ENCODE data around the gene UBE2L3. TPM values are rescaled to one million over a fixed set of nuclear protein-coding genes. Genes with fewer than 3 reads are reported as not detected.
"Not testable (repeated sequence)": the region's sequence is repeated elsewhere in the genome, so short reads cannot be mapped to it uniquely, and the experiment has no call there.

The UBE2L3 gene
- total and polyA plus RNA-seq, 4 donors = 37.2 to 63.0 (median 44.0) TPM

GRCh38 chr22:21636629-21637218 lies 69.2 kb downstream of the UBE2L3 start:
- H3K36me3 ChIP-seq (ENCODE audit: control insufficient read depth in 4 of 4, insufficient read depth in 4 of 4, low read length in 4 of 4) = no peaks in the 10 kb centered on the region
- H3K27me3 ChIP-seq (ENCODE audit: control insufficient read depth in 3 of 3, insufficient read depth in 3 of 3, low read length in 2 of 3) = no peaks in the 10 kb centered on the region
- no peak overlapping the region for H3K4me3 ChIP-seq
- 94 to 96% methylated on average over 17 of the region's 17 CpGs for WGBS, 2 donors
- H3K9ac ChIP-seq (ENCODE audit: insufficient read depth in 1 of 2, low read length in 2 of 2) = no peak overlapping the region
- H3K4me1 ChIP-seq (ENCODE audit: control insufficient read depth in 5 of 5, insufficient read depth in 5 of 5, low read length in 5 of 5) = peaks cover 0 to 9% (median 3%) of the 10 kb centered on the region in 5 donors
- TF ChIP-seq CTCF (IDR thresholded peaks at IDR 0.05; ENCODE audit: control extremely low read depth, extremely low read depth) = no peak
- no peak for ATAC-seq (ENCODE audit: insufficient read depth, low FRiP score)
- H3K9me3 ChIP-seq (ENCODE audit: control insufficient read depth in 4 of 4, insufficient read depth in 3 of 4, low read length in 3 of 4) = no peaks in the 10 kb centered on the region
- no peak for DNase-seq
- H3K27ac ChIP-seq (ENCODE audit: low read depth in 1 of 2, low read length in 1 of 2) = no peak overlapping the region

- H3K36me3 ChIP-seq (ENCODE audit: control insufficient read depth in 4 of 4, insufficient read depth in 4 of 4, low read length in 4 of 4); H3K27ac ChIP-seq (ENCODE audit: low read depth in 1 of 2, low read length in 1 of 2); H3K4me3 ChIP-seq; DNase-seq; H3K9me3 ChIP-seq (ENCODE audit: control insufficient read depth in 4 of 4, insufficient read depth in 3 of 4, low read length in 3 of 4); H3K27me3 ChIP-seq (ENCODE audit: control insufficient read depth in 3 of 3, insufficient read depth in 3 of 3, low read length in 2 of 3); ATAC-seq (ENCODE audit: insufficient read depth, low FRiP score); H3K4me1 ChIP-seq (ENCODE audit: control insufficient read depth in 5 of 5, insufficient read depth in 5 of 5, low read length in 5 of 5); H3K9ac ChIP-seq (ENCODE audit: insufficient read depth in 1 of 2, low read length in 2 of 2): not testable (repeated sequence)
- WGBS, 2 donors = 84 to 85% methylated on average over 2 of the region's 2 CpGs
These were observed 69.9 kb downstream of the UBE2L3 start for GRCh38 chr22:21637450-21637849.

- Histone ChIP-seq H3K36me3 (ENCODE audit: control insufficient read depth in 4 of 4, insufficient read depth in 4 of 4, low read length in 4 of 4) (peaks cover 0 to 4% (median 0%) of the 10 kb centered on the region in 4 donors), H3K27ac (ENCODE audit: low read depth in 1 of 2, low read length in 1 of 2) (no peak overlapping the region), H3K4me3 (no peak overlapping the region), H3K4me1 (ENCODE audit: control insufficient read depth in 5 of 5, insufficient read depth in 5 of 5, low read length in 5 of 5) (peaks cover 0 to 18% (median 3%) of the 10 kb centered on the region in 5 donors), H3K9ac (ENCODE audit: insufficient read depth in 1 of 2, low read length in 2 of 2) (no peak overlapping the region), H3K27me3 (ENCODE audit: control insufficient read depth in 3 of 3, insufficient read depth in 3 of 3, low read length in 2 of 3) (no peaks in the 10 kb centered on the region), H3K9me3 (ENCODE audit: control insufficient read depth in 4 of 4, insufficient read depth in 3 of 4, low read length in 3 of 4) (no peaks in the 10 kb centered on the region)
- DNase-seq (no peak), ATAC-seq (ENCODE audit: insufficient read depth, low FRiP score) (no peak)
- no peak for TF ChIP-seq CTCF (IDR thresholded peaks at IDR 0.05; ENCODE audit: control extremely low read depth, extremely low read depth)
- WGBS, 2 donors = 85 to 90% methylated on average over 4 of the region's 4 CpGs
These were observed 71.8 kb downstream of the UBE2L3 start for GRCh38 chr22:21639359-21639758.

GRCh38 chr22:21640810-21641209 lies 73.3 kb downstream of the UBE2L3 start:
- no peak overlapping the region for H3K4me3 ChIP-seq
- H3K36me3 ChIP-seq (ENCODE audit: control insufficient read depth in 4 of 4, insufficient read depth in 4 of 4, low read length in 4 of 4) = peaks cover 0 to 4% (median 0%) of the 10 kb centered on the region in 4 donors
- no peak for TF ChIP-seq CTCF (IDR thresholded peaks at IDR 0.05; ENCODE audit: control extremely low read depth, extremely low read depth)
- ATAC-seq (ENCODE audit: insufficient read depth, low FRiP score) (no peak), DNase-seq (no peak)
- H3K27ac ChIP-seq (ENCODE audit: low read depth in 1 of 2, low read length in 1 of 2) = no peak overlapping the region
- H3K27me3 ChIP-seq (ENCODE audit: control insufficient read depth in 3 of 3, insufficient read depth in 3 of 3, low read length in 2 of 3) = no peaks in the 10 kb centered on the region
- H3K4me1 ChIP-seq (ENCODE audit: control insufficient read depth in 5 of 5, insufficient read depth in 5 of 5, low read length in 5 of 5) = peaks cover 0 to 18% (median 3%) of the 10 kb centered on the region in 5 donors
- no peak overlapping the region for H3K9ac ChIP-seq (ENCODE audit: insufficient read depth in 1 of 2, low read length in 2 of 2)
- WGBS, 2 donors = 87 to 88% methylated on average over 5 of the region's 5 CpGs
- H3K9me3 ChIP-seq (ENCODE audit: control insufficient read depth in 4 of 4, insufficient read depth in 3 of 4, low read length in 3 of 4) = no peaks in the 10 kb centered on the region

All from lung (tissue), 12 donors.